MM.1S (cell line): ENCODE measurements around the gene DPP10.

Experiments
- DNase-seq: peaks from one replicate; pipeline ENCODE4 v3.0.0-alpha.2; 2015
- H2AFZ ChIP-seq: fragments of 300-600 bp; sonication (generic); 2 replicates; pipeline ENCODE4 v1.6.0; 2016; ENCODE audit warnings: antibody characterized with exemption, low read length
- H3F3A ChIP-seq: fragments of 300-600 bp; sonication (generic); 2 replicates; pipeline ENCODE4 v1.6.1; 2016; ENCODE audit warnings: mild to moderate bottlenecking, antibody characterized with exemption, low read length, moderate library complexity, mixed read lengths; ENCODE audit not compliant: insufficient read depth
- H3K27ac ChIP-seq: fragments of 300-600 bp; sonication (generic); 2 replicates; pipeline ENCODE4 v1.5.1; 2016; ENCODE audit warnings: mild to moderate bottlenecking, low read length
- H3K27me3 ChIP-seq: fragments of 300-600 bp; sonication (generic); replicated peaks from 2 replicates; pipeline ENCODE4 v1.6.0; 2016; ENCODE audit warnings: low read length; ENCODE audit not compliant: insufficient read depth
- H3K36me3 ChIP-seq: fragments of 300-600 bp; sonication (generic); replicated peaks from 2 replicates; pipeline ENCODE4 v1.6.1; 2016; ENCODE audit warnings: mild to moderate bottlenecking, low read length, mixed read lengths; ENCODE audit not compliant: insufficient read depth
- H3K4me1 ChIP-seq: fragments of 300-600 bp; sonication (generic); 2 replicates; pipeline ENCODE4 v1.6.1; 2016; ENCODE audit warnings: low read length, mixed read lengths
- H3K4me2 ChIP-seq: fragments of 300-600 bp; sonication (generic); 2 replicates; pipeline ENCODE4 v1.6.0; 2016; ENCODE audit warnings: low read depth, low read length
- H3K4me3 ChIP-seq: fragments of 300-600 bp; sonication (generic); 2 replicates; pipeline ENCODE4 v1.5.1; 2016; ENCODE audit warnings: low read length, mixed read lengths
- H3K79me2 ChIP-seq: fragments of 300-600 bp; sonication (generic); 2 replicates; pipeline ENCODE4 v1.6.1; 2016; ENCODE audit warnings: mixed run types, low read length, mixed read lengths
- H3K9ac ChIP-seq: fragments of 300-600 bp; sonication (generic); 2 replicates; pipeline ENCODE4 v1.6.1; 2016; ENCODE audit warnings: low read length, mixed read lengths
- H3K9me2 ChIP-seq: fragments of 300-600 bp; sonication (generic); replicated peaks from 2 replicates; pipeline ENCODE4 v1.6.1; 2016; ENCODE audit warnings: mild to moderate bottlenecking, low read length, mixed read lengths; ENCODE audit not compliant: insufficient read depth
- H3K9me3 ChIP-seq: fragments of 300-600 bp; sonication (generic); replicated peaks from 2 replicates; pipeline ENCODE4 v1.6.1; 2016; ENCODE audit warnings: mild to moderate bottlenecking, low read length, mixed read lengths; ENCODE audit not compliant: insufficient read depth
- H4K20me1 ChIP-seq: fragments of 300-600 bp; sonication (generic); 2 replicates; pipeline ENCODE4 v1.6.1; 2016; ENCODE audit warnings: mild to moderate bottlenecking, low read length, moderate library complexity, mixed read lengths; ENCODE audit not compliant: insufficient read depth
- CTCF ChIP-seq: fragments of 300-600 bp; sonication (generic); IDR thresholded peaks from 2 replicates; pipeline ENCODE4 v1.5.1; 2016; ENCODE audit warnings: antibody characterized with exemption, low read length, mixed read lengths
- EZH2 ChIP-seq: fragments of 300-600 bp; sonication (generic); optimal IDR thresholded peaks from 2 replicates; pipeline ENCODE3; 2017; ENCODE audit warnings: low read depth, mild to moderate bottlenecking, antibody characterized with exemption, low read length, mixed read lengths
- EZH2phosphoT487 ChIP-seq: fragments of 300-600 bp; sonication (generic); IDR thresholded peaks from 2 replicates; pipeline ENCODE4 v1.6.1; 2018; ENCODE audit warnings: antibody characterized with exemption, low read length

DPP10 gene

GRCh38 chr2:115389898-115390565, 947.6 kb downstream of the DPP10 start:
- no peak overlapping the region for H3K4me3 ChIP-seq
- H2AFZ ChIP-seq, result no peak overlapping the region
- no peak overlapping the region for H3K4me2 ChIP-seq
- H3K9me3 ChIP-seq, result no peaks in the 10 kb centered on the region
- no peak overlapping the region for H3K27ac ChIP-seq
- TF ChIP-seq CTCF, result no peak
- no peak for TF ChIP-seq EZH2
- TF ChIP-seq EZH2phosphoT487, result no peak
- no peaks in the 10 kb centered on the region for H3F3A ChIP-seq
- H3K36me3 ChIP-seq, result no peaks in the 10 kb centered on the region
- no peaks in the 10 kb centered on the region for H3K79me2 ChIP-seq
- no peaks in the 10 kb centered on the region for H3K9me2 ChIP-seq
- no peaks in the 10 kb centered on the region for H3K27me3 ChIP-seq
- DNase-seq, result no peak
- H4K20me1 ChIP-seq, result no peaks in the 10 kb centered on the region
- H3K9ac ChIP-seq, result no peak overlapping the region
- H3K4me1 ChIP-seq, result no peaks in the 10 kb centered on the region

DNA sequence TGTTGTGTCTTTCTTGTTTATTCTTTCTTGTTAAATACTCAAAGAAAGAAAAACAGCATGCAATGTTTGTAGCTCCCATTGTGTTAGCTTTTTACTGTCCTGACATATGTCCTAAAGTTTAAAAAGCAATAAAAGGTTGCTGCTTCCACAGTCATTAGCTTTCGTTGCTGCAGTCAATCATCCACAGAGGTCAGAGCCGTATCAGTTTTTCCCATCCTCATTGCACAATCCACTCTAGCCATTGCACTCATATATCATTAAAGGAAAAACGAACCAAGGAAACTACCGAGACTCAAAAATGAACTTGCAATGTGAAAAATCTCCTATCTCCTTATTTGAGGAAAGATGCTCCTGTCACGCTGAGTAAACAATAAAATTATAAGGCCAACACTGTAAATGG, 954.1 kb downstream of the DPP10 start:
- H3K9me2 ChIP-seq, result no peaks in the 10 kb centered on the region
- no peak overlapping the region for H3K4me3 ChIP-seq
- H3K27ac ChIP-seq, result no peak overlapping the region
- H3K4me2 ChIP-seq, result no peak overlapping the region
- H3F3A ChIP-seq, result no peaks in the 10 kb centered on the region
- TF ChIP-seq EZH2 (no peak), CTCF (no peak), EZH2phosphoT487 (no peak)
- no peak for DNase-seq
- no peaks in the 10 kb centered on the region for H3K79me2 ChIP-seq
- no peaks in the 10 kb centered on the region for H3K9me3 ChIP-seq
- no peak overlapping the region for H2AFZ ChIP-seq
- no peaks in the 10 kb centered on the region for H3K4me1 ChIP-seq
- no peaks in the 10 kb centered on the region for H4K20me1 ChIP-seq
- H3K9ac ChIP-seq, result no peak overlapping the region
- no peaks in the 10 kb centered on the region for H3K36me3 ChIP-seq
- H3K27me3 ChIP-seq, result no peaks in the 10 kb centered on the region

- Histone ChIP-seq H3K4me1 (no peaks in the 10 kb centered on the region), H2AFZ (no peak overlapping the region), H3K4me2 (no peak overlapping the region), H3K27ac (no peak overlapping the region), H3K9me2 (no peaks in the 10 kb centered on the region), H3K79me2 (no peaks in the 10 kb centered on the region), H3K27me3 (no peaks in the 10 kb centered on the region), H3K9ac (no peak overlapping the region), H3F3A (no peaks in the 10 kb centered on the region), H4K20me1 (no peaks in the 10 kb centered on the region), H3K4me3 (no peak overlapping the region), H3K9me3 (no peaks in the 10 kb centered on the region), H3K36me3 (no peaks in the 10 kb centered on the region)
- TF ChIP-seq EZH2phosphoT487, result no peak
- no peak for TF ChIP-seq CTCF
- TF ChIP-seq EZH2, result no peak
- DNase-seq, result no peak
These were observed 958.5 kb downstream of the DPP10 start for GRCh38 chr2:115400940-115401339.
